IMR-90 (cell line): ENCODE results near the gene AMBP. TPM values are rescaled to one million over a fixed set of nuclear protein-coding genes. Genes with fewer than 3 reads are reported as not detected.

Experiments
- ATAC-seq: fragments of 200-7000 bp; cut with Tn5 transposase; 2 replicates; pipeline ENCODE4 v1.9.1; 2020; ENCODE audit warnings: low read depth, mild to moderate bottlenecking, moderate library complexity
- BruUV-seq: library from RNA; stranded (reverse); fragments of 400-500 nt; replicated peaks from 2 replicates; lab custom pipeline; 2021; lab: Mats Ljungman, UMichigan
- CTCF ChIA-PET: fragments of 300-600 bp; formaldehyde crosslinking; extraction: SDS; loops from one replicate; lab custom pipeline; 2021; ENCODE audit warnings: antibody characterized with exemption; lab: Yijun Ruan, JAX
- POLR2A ChIA-PET: fragments of 300-600 bp; sonication (Branson Sonifier 250); formaldehyde crosslinking; loops from one replicate; lab custom pipeline; 2022; ENCODE audit warnings: antibody characterized with exemption; ENCODE audit not compliant: unreplicated experiment; lab: Charles Lee
- DNase-seq: peaks from one replicate; pipeline ENCODE4 v3.0.0; 2013
- H2AFZ ChIP-seq: replicated peaks from 2 replicates; pipeline ENCODE3; 2013; ENCODE audit warnings: low read length, mild to moderate bottlenecking; ENCODE audit not compliant: poor library complexity
- H2AK5ac ChIP-seq: 2 replicates; pipeline ENCODE4 v1.6.1; 2013; ENCODE audit warnings: low read depth, low read length, inconsistent platforms
- H2AK9ac ChIP-seq: replicated peaks from 2 replicates; pipeline ENCODE3; 2013; ENCODE audit warnings: mild to moderate bottlenecking, low read depth, low read length, moderate library complexity; ENCODE audit not compliant: poor library complexity
- H2BK120ac ChIP-seq: 2 replicates; pipeline ENCODE4 v1.6.1; 2013; ENCODE audit warnings: low read depth, low read length, inconsistent platforms
- H2BK15ac ChIP-seq: 3 replicates; pipeline ENCODE4 v1.6.1; 2013; ENCODE audit warnings: low read depth, low read length, inconsistent platforms
- H2BK20ac ChIP-seq: 2 replicates; pipeline ENCODE4 v1.6.1; 2013; ENCODE audit warnings: low read depth, mild to moderate bottlenecking, inconsistent platforms, low read length, moderate library complexity
- H2BK5ac ChIP-seq: 2 replicates; pipeline ENCODE4 v1.6.1; 2013; ENCODE audit warnings: mild to moderate bottlenecking, low read depth, low read length, inconsistent platforms; ENCODE audit not compliant: poor library complexity, severe bottlenecking
- H3K14ac ChIP-seq: replicated peaks from 2 replicates; pipeline ENCODE4 v1.6.1; 2013; ENCODE audit warnings: low read depth, low read length, inconsistent platforms
- H3K18ac ChIP-seq: 2 replicates; pipeline ENCODE4 v1.6.1; 2013; ENCODE audit warnings: low read depth, low read length, control low read depth
- H3K23ac ChIP-seq: 2 replicates; pipeline ENCODE4 v1.6.1; 2013; ENCODE audit warnings: low read depth, low read length, inconsistent platforms
- H3K27ac ChIP-seq: 2 replicates; pipeline ENCODE4 v1.5.1; 2013; ENCODE audit warnings: mild to moderate bottlenecking, control low read depth, low read length; ENCODE audit not compliant: insufficient read depth
- H3K27me3 ChIP-seq: 2 replicates; pipeline ENCODE4 v1.6.1; 2013; ENCODE audit warnings: low read length; ENCODE audit not compliant: control insufficient read depth, insufficient read depth
- H3K36me3 ChIP-seq: 2 replicates; pipeline ENCODE4 v1.6.1; 2013; ENCODE audit warnings: low read length, mixed read lengths; ENCODE audit not compliant: control insufficient read depth, insufficient read depth
- H3K4ac ChIP-seq: 2 replicates; pipeline ENCODE4 v1.6.1; 2013; ENCODE audit warnings: low read depth, low read length, inconsistent platforms
- H3K4me1 ChIP-seq: 2 replicates; pipeline ENCODE4 v1.6.1; 2013; ENCODE audit warnings: low read length, mixed read lengths; ENCODE audit not compliant: control insufficient read depth, insufficient read depth
- H3K4me2 ChIP-seq: 2 replicates; pipeline ENCODE4 v1.6.1; 2013; ENCODE audit warnings: low read depth, mild to moderate bottlenecking, control low read depth, low read length, moderate library complexity
- H3K4me3 ChIP-seq: 2 replicates; pipeline ENCODE4 v1.5.1; 2013; ENCODE audit warnings: low read depth, mild to moderate bottlenecking, control low read depth, low read length, moderate library complexity; ENCODE audit not compliant: insufficient read depth
- H3K56ac ChIP-seq: 2 replicates; pipeline ENCODE4 v1.6.1; 2013; ENCODE audit warnings: low read length, inconsistent platforms; ENCODE audit not compliant: insufficient read depth; ENCODE audit errors: extremely low read depth
- H3K79me1 ChIP-seq, 2 experiments: 2 replicates each; pipeline ENCODE4 v1.6.1; 2013; ENCODE audit warnings: low read length in 2 of 2, inconsistent platforms in 1 of 2, low read depth in 1 of 2
- H3K9ac ChIP-seq: 2 replicates; pipeline ENCODE4 v1.6.1; 2013; ENCODE audit warnings: low read depth, low read length, control low read depth
- H3K9me1 ChIP-seq: 2 replicates; pipeline ENCODE4 v1.6.1; 2013; ENCODE audit warnings: low read length, inconsistent platforms; ENCODE audit not compliant: insufficient read depth
- H3K9me3 ChIP-seq: 2 replicates; pipeline ENCODE4 v1.6.1; 2013; ENCODE audit warnings: low read length; ENCODE audit not compliant: control insufficient read depth, insufficient read depth
- H4K20me1 ChIP-seq: 2 replicates; pipeline ENCODE4 v1.6.1; 2013; ENCODE audit warnings: low read length, inconsistent platforms; ENCODE audit not compliant: insufficient read depth
- H4K5ac ChIP-seq: 2 replicates; pipeline ENCODE4 v1.6.1; 2013; ENCODE audit warnings: mild to moderate bottlenecking, low read depth, low read length, control low read depth
- H4K8ac ChIP-seq, 2 experiments: 2 replicates each; pipeline ENCODE4 v1.6.1; 2013; ENCODE audit warnings: low read depth in 2 of 2, low read length in 2 of 2, control low read depth in 1 of 2, inconsistent platforms in 1 of 2
- H4K91ac ChIP-seq: 2 replicates; pipeline ENCODE4 v1.6.1; 2013; ENCODE audit warnings: low read depth, low read length, inconsistent platforms; ENCODE audit not compliant: insufficient read depth
- CTCF ChIP-seq: conservative IDR thresholded peaks from 2 replicates; pipeline ENCODE4 v1.5.1; 2012; ENCODE audit warnings: mild to moderate bottlenecking, low read depth, low read length, improper control_type of control experiment
- POLR2A ChIP-seq: IDR thresholded peaks from 2 replicates; pipeline ENCODE4 v1.6.1; 2012; ENCODE audit warnings: mild to moderate bottlenecking, low read depth, low read length
- USF2 ChIP-seq: fragments of 150-350 bp; IDR thresholded peaks from 2 replicates; pipeline ENCODE4 v1.6.1; 2017; ENCODE audit warnings: mild to moderate bottlenecking, antibody characterized with exemption, low read length, low read depth
- WGBS, 2 experiments: methylation state at CpG; one replicate each; pipeline versions ENCODE4 v1.1.5 to v1.1.7; 2013; ENCODE audit warnings: missing lambda C conversion rate in 2 of 2; ENCODE audit not compliant: insufficient read length in 1 of 2; ENCODE audit errors: extremely low coverage in 2 of 2; 5-methylcytosine and 5-hydroxymethylcytosine counted together
- dilution Hi-C: fragments of 300-500 bp; cut with HindIII; formaldehyde crosslinking; loops from one replicate; pipeline ENCODE4 v1.14.3; 2018; ENCODE audit warnings: low sequenced_read_pairs; ENCODE audit not compliant: unreplicated experiment
- in situ Hi-C: fragments of 300-500 bp; cut with MboI; formaldehyde crosslinking; loops from 3 replicates; pipeline ENCODE4 v1.14.3; 2019; ENCODE audit warnings: low sequenced_read_pairs, inconsistent platforms, mixed read lengths
- intact Hi-C: fragments of 100-400 bp; cut with micrococcal nuclease; formaldehyde crosslinking; loops from 2 replicates; pipeline ENCODE4 v1.10.0; 2022
- polyA plus RNA-seq, 3 experiments: library from polyadenylated mRNA; depleted of rRNA; stranded (reverse); fragments of >200 nt; gene quantifications; 2 replicates each; pipeline ENCODE4 v1.2.3, GENCODE V29; 2012; ENCODE audit warnings: low replicate concordance in 1 of 3
- total RNA-seq: library from RNA; depleted of rRNA; stranded (reverse); fragments of >200 nt; gene quantifications from 2 replicates; pipeline ENCODE4 v1.2.3, GENCODE V29; 2012

The AMBP gene
- total and polyA plus RNA-seq, 2 of the 4 experiments (the other 2 are of a cell fraction), result not detected

- no peak for TF ChIP-seq USF2
- no peak for TF ChIP-seq CTCF
- TF ChIP-seq POLR2A, result no peak
- DNase-seq, result no peak
- Histone ChIP-seq H3K4ac (no peak overlapping the region), H4K8ac (no peak overlapping the region), H4K20me1 (no peaks in the 10 kb centered on the region; the same call in 1 of the 2 replicates), H2AK9ac (no peak overlapping the region), H3K79me1 (no peaks in the 10 kb centered on the region), H4K91ac (no peak overlapping the region), H3K14ac (no peak overlapping the region), H2BK20ac (no peak overlapping the region), H3K4me3 (no peak overlapping the region), H3K18ac (no peak overlapping the region), H4K5ac (no peak overlapping the region), H2AK5ac (no peak overlapping the region), H3K56ac (no peak overlapping the region), H2BK15ac (no peak overlapping the region), H3K9ac (no peak overlapping the region), H3K27me3 (peaks cover 18% of the 10 kb centered on the region), H3K23ac (no peak overlapping the region), H3K9me3 (no peaks in the 10 kb centered on the region), H2BK120ac (no peak overlapping the region), H3K27ac (no peak overlapping the region), H3K4me1 (peaks cover 9% of the 10 kb centered on the region), H3K4me2 (no peak overlapping the region), H3K9me1 (no peaks in the 10 kb centered on the region; the same call in 1 of the 2 replicates), H3K36me3 (no peaks in the 10 kb centered on the region), H2AFZ (no peak overlapping the region), H2BK5ac (no peak overlapping the region)
- intact Hi-C loops (no loop called here), dilution Hi-C loops (no loop called here), in situ Hi-C loops (loop anchor here (5.0 kb wide), 1 partner anchor 180 kb away; no protein-coding TSS in a partner anchor)
- no TSS peak for BruUV-seq
- no CpG with 5 or more reads among the region's 1 CpG for WGBS, 2 experiments
- no peak for ATAC-seq
- CTCF ChIA-PET, result interaction anchor here (1.4 kb wide), 1 partner anchor 43 kb away, joined by 4 read pairs; the partner anchor contains the start of gene COL27A1
- POLR2A ChIA-PET, result no interaction called here
Observed at GRCh38 chr9:114112325-114112724, 34.2 kb upstream of the AMBP start.
